Measurements from ENCODE around the gene CDC14A. TPM values are rescaled to one million over a fixed set of nuclear protein-coding genes. Genes with fewer than 3 reads are reported as not detected.
A peak's percentile ranks its signal among the peaks of the same experiment; 100 is the strongest.

Gene CDC14A
- total RNA-seq, 2 experiments from 2014 or later = 24.9 to 26.7 TPM

DNA sequence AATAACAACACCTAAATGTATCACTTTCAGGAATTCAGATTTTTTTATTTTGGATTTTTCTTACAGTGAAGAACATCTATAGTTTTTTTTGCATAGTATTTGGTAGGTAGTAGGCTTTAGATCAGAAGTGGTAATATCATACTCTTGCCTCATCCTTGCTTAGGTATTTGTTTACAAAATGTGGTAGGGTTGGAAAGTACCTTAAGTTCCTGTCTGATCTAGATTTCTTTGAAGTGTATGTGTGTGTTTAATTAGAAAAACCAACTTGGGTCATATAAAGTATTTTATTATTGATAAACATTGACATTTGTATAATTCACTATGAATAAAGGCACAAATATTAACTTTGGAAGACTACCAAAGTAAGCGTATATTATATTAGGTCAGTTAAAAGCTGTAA, 100.3 kb downstream of the CDC14A start:
- ATAC-seq = peak; percentile 87
- peaks cover 59% of the 10 kb centered on the region for H3K36me3 Mint-ChIP-seq (ENCODE audit: low read depth)
- no peaks in the 10 kb centered on the region for H3K27me3 Mint-ChIP-seq (ENCODE audit: low read depth)
- peaks cover 72% of the 10 kb centered on the region for H3K4me1 Mint-ChIP-seq (ENCODE audit: low read depth)
- no peak overlapping the region for H3K4me3 Mint-ChIP-seq
- no peak for DNase-seq
- ChIA-PET CTCF (interaction anchor here (1.1 to 14.0 kb wide), 6 partner anchors 8 to 415 kb away, joined by 3 to 227 read pairs (median 4); no protein-coding TSS in a partner anchor), POLR2A (interaction anchor here (1.5 to 3.2 kb wide), 4 partner anchors 8 to 186 kb away, joined by 4 to 13 read pairs (median 8); partner anchors contain the start of genes CDC14A and RTCA)
- H3K9me3 Mint-ChIP-seq (ENCODE audit: insufficient read depth) = no peaks in the 10 kb centered on the region
- peak overlapping the region; percentile 60 for H3K27ac Mint-ChIP-seq

DNA sequence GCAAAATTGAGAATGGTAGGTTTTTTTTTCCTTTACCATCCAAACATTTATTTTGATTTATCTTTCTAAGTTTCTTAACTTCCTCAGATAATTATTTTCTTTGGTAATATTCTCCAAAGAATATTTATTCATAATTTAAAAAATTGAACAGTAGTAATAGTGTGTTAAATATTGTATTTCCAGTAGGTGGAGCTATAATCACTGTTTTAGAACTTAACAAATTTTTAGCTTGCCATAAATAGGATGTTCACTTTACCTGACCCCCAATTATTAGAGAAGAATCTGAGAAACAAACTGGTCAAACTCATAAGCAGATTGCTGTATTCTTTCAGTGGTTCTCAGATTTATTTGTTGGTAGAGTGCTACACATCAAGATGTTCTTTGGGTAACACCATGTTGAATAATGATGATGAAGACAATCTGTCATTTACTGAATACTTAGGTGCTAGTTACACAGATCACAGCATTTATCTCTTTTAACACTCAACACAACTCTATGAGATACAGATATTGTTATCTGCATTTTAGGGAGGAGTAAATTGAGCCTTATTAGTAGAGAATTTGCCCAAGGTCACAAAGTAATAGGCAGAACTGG, 103.3 kb downstream of the CDC14A start:
- ATAC-seq (no peak), DNase-seq (no peak)
- Mint-ChIP-seq H3K27me3 (ENCODE audit: low read depth) (no peaks in the 10 kb centered on the region), H3K36me3 (ENCODE audit: low read depth) (peaks cover 34% of the 10 kb centered on the region), H3K4me1 (ENCODE audit: low read depth) (peaks cover 59% of the 10 kb centered on the region), H3K9me3 (ENCODE audit: insufficient read depth) (no peaks in the 10 kb centered on the region), H3K4me3 (no peak overlapping the region), H3K27ac (peak overlapping the region; percentile 57)
- ChIA-PET CTCF (interaction anchor here (0.6 to 14.0 kb wide), 31 partner anchors 7 to 648 kb away, joined by 3 to 227 read pairs (median 6); partner anchors contain the start of genes CDC14A and RTCA), POLR2A (interaction anchor here (0.6 to 3.2 kb wide), 3 partner anchors 103 to 189 kb away, joined by 3 to 13 read pairs (median 4); partner anchors contain the start of genes CDC14A and RTCA)

DNA sequence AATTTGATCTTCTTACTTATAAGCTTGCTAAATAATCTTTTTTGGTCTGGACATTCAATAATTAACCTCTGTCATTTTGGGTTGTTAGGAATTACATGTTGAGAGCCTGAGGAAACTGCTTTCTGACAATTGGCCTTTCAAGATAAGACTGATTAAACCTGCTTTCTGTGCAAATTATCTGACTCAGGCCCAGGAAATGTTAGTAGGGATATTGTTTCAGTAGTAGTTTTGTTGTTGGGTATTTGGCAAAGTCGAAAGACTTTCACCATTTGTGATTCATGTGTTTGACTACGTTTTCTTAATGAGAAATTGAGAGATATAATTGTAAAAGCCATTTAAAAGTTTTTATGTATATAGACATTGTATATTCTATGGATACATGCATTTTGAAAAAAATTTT, 104.6 kb downstream of the CDC14A start:
- ATAC-seq (no peak), DNase-seq (no peak)
- Mint-ChIP-seq H3K9me3 (ENCODE audit: insufficient read depth) (no peaks in the 10 kb centered on the region), H3K36me3 (ENCODE audit: low read depth) (peaks cover 22% of the 10 kb centered on the region), H3K27ac (no peak overlapping the region), H3K27me3 (ENCODE audit: low read depth) (no peaks in the 10 kb centered on the region), H3K4me1 (ENCODE audit: low read depth) (peaks cover 47% of the 10 kb centered on the region), H3K4me3 (no peak overlapping the region)
- POLR2A ChIA-PET = interaction anchor here (0.6 kb wide), 3 partner anchors 81 to 187 kb away, joined by 3 to 6 read pairs (median 4); no protein-coding TSS in a partner anchor
- CTCF ChIA-PET = interaction anchor here (0.7 to 14.0 kb wide), 14 partner anchors 10 to 410 kb away, joined by 3 to 227 read pairs (median 12); partner anchors contain the start of gene CDC14A

DNA sequence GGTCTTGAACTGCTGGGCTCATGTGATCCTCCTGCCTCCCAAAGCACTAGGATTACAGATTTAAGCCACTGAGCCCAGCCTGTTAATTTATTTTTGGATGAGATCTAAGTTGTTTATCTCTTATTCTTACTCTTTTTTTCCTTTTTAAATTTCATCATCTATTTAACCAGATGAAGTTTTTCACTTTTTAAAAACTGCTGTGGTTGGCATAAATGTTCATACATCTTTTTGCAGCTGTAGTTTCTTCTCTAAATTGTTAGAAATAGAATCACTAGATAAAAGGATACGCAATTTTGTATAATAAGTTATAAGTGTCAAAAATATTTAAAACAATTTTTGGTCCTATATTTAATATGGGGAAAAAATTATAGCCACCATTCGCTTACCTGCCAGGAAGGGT, 105.4 kb downstream of the CDC14A start:
- ChIA-PET CTCF (interaction anchor here (0.8 to 14.0 kb wide), 9 partner anchors 18 to 410 kb away, joined by 3 to 227 read pairs (median 13); partner anchors contain the start of gene CDC14A), POLR2A (no interaction called here)
- peaks cover 27% of the 10 kb centered on the region for H3K36me3 Mint-ChIP-seq (ENCODE audit: low read depth)
- DNase-seq (no peak), ATAC-seq (no peak)
- no peak overlapping the region for H3K4me3 Mint-ChIP-seq
- H3K27me3 Mint-ChIP-seq (ENCODE audit: low read depth) = no peaks in the 10 kb centered on the region
- H3K4me1 Mint-ChIP-seq (ENCODE audit: low read depth) = peaks cover 39% of the 10 kb centered on the region
- H3K27ac Mint-ChIP-seq = no peak overlapping the region
- H3K9me3 Mint-ChIP-seq (ENCODE audit: insufficient read depth) = no peaks in the 10 kb centered on the region

DNA sequence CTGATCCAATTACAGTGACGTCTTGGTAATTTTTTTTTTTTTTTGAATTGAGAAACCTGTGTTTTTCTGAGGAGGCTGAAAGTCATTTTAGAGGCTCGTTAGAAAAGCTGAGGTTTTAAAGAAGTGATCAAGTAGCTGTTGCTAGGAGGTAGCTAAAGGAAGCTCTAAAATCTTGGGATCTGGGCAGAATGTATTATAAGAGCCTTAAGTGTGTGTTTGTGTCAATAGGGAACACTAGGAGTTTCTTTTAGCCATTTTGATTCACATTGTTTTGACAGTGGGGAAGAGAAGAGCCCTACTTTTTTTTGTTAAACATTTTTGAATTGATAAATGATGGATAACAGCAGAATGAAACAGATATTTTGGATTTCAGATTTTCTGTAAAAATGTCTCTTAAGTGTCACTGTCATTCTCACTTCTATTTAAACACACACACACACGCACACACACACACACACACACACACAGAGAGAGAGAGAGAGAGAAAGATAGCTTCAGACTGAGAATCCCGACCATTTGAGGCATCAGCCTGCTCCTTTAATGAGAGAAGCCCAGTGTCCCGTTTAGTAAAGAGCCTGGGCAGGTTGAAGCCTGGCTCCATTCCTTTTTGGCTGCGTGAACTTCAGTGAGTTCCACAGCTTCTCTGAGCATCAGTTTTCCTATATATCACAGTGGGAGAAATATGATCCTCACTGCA, 106.5 kb downstream of the CDC14A start:
- Mint-ChIP-seq H3K27ac (peak overlapping the region; percentile 19), H3K4me3 (no peak overlapping the region), H3K9me3 (ENCODE audit: insufficient read depth) (no peaks in the 10 kb centered on the region), H3K36me3 (ENCODE audit: low read depth) (peaks cover 28% of the 10 kb centered on the region), H3K4me1 (ENCODE audit: low read depth) (peaks cover 37% of the 10 kb centered on the region), H3K27me3 (ENCODE audit: low read depth) (no peaks in the 10 kb centered on the region)
- DNase-seq = no peak
- ChIA-PET CTCF (interaction anchor here (0.6 to 14.0 kb wide), 51 partner anchors 9 to 648 kb away, joined by 3 to 227 read pairs (median 4); partner anchors contain the start of genes CDC14A, DBT, EXTL2 and GPR88), POLR2A (interaction anchor here (0.6 to 1.7 kb wide), 3 partner anchors 9 to 106 kb away, joined by 3 to 6 read pairs (median 3); partner anchors contain the start of gene CDC14A)
- no peak for ATAC-seq

DNA sequence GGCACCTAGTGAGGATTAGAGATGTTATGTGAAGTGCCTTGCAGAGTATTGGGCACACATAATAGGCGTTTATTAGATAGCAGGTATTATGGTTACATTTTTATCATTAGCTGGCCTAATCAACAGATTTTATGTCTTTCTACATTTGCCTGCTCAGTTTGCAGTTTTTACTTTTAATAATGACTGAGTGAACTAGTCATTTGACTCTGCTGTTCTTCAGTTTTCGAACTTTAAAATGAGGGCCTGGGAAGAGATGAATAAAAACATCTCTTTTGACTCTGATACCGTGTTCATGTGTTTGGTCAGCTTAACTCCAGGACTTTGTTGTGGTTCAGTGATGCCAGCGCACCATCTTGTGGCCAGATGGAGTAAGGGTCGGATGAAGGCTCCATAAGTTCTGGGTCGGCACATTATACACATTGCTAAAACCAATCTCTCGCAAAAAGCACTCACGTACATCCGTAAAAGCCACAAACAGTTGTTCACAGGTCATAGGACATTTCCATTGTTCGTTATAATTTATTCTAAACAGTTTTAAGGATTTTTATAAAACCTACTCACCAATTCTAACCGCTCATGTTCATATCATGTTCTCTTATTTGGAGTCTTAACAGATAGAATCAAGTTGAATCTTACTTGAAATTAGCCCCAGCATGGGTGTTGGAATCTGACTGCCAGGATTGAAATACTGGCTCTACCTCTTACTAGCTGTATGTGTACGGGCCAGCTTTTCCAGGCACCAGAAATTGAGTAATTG, 107.2 kb downstream of the CDC14A start:
- no peaks in the 10 kb centered on the region for H3K27me3 Mint-ChIP-seq (ENCODE audit: low read depth)
- POLR2A ChIA-PET = interaction anchor here (0.6 to 1.7 kb wide), 4 partner anchors 9 to 217 kb away, joined by 3 to 6 read pairs (median 4); partner anchors contain the start of gene CDC14A
- DNase-seq = peak; percentile 79
- H3K4me3 Mint-ChIP-seq = no peak overlapping the region
- H3K9me3 Mint-ChIP-seq (ENCODE audit: insufficient read depth) = no peaks in the 10 kb centered on the region
- CTCF ChIA-PET = interaction anchor here (0.6 to 14.0 kb wide), 51 partner anchors 9 to 649 kb away, joined by 3 to 227 read pairs (median 4); partner anchors contain the start of genes CDC14A, DBT, EXTL2 and GPR88
- peak; percentile 80 for ATAC-seq
- peaks cover 37% of the 10 kb centered on the region for H3K4me1 Mint-ChIP-seq (ENCODE audit: low read depth)
- peaks cover 32% of the 10 kb centered on the region for H3K36me3 Mint-ChIP-seq (ENCODE audit: low read depth)
- H3K27ac Mint-ChIP-seq = no peak overlapping the region

DNA sequence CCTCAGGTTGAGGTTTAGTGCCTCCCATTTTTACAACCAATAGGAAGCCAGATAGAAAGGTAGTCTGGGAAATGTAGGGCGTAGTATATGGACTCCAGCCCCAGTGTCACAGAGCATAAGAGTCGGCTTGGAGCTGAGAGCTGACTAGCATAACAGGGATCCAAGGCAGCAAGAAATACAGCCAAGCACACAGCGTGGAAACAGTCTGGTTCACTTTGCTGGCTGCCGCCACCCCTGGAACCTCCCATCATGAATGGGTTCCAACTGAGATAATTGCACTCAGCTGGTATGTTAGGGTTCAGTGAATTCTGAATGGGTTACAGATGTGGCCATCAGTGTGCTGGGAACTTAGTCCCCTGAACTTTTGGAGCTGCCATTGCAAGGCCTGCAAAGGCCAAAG, 108.9 kb downstream of the CDC14A start:
- Mint-ChIP-seq H3K27me3 (ENCODE audit: low read depth) (no peaks in the 10 kb centered on the region), H3K9me3 (ENCODE audit: insufficient read depth) (no peaks in the 10 kb centered on the region), H3K4me1 (ENCODE audit: low read depth) (peaks cover 26% of the 10 kb centered on the region), H3K4me3 (no peak overlapping the region), H3K27ac (no peak overlapping the region), H3K36me3 (ENCODE audit: low read depth) (peaks cover 28% of the 10 kb centered on the region)
- DNase-seq (no peak), ATAC-seq (no peak)
- ChIA-PET POLR2A (interaction anchor here (0.8 kb wide), 1 partner anchor 109 kb away, joined by 3 read pairs; no protein-coding TSS in a partner anchor), CTCF (interaction anchor here (0.8 to 14.0 kb wide), 13 partner anchors 14 to 420 kb away, joined by 3 to 227 read pairs (median 4); partner anchors contain the start of genes CDC14A and RTCA)

DNA sequence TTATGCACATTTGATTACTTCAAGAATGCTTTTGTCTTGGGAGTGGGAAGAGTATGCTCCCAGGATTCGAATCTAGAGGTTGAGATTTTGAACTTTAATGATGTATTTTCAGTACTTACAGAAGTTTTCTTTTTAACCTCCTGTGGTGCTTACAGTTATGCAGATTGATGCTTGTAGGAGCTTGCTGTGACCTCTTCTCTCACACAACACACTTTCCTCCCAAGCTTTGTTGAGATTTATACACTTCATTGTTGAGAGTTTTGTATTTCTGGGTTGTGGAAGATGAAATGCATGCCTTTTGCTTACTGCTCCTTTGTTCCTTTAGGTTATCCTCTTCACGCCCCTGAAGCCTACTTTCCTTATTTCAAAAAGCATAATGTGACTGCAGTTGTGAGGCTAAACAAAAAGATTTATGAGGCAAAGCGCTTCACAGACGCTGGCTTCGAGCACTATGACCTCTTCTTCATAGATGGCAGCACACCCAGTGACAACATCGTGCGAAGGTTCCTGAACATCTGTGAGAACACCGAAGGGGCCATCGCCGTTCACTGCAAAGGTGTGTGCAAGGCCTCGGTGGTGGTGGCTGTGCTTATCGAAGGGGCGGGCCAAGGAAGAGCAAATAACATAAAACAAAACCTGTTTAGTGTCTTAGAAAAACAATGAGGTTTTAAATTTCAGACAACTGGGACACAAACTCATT, 110.2 kb downstream of the CDC14A start:
- no peak overlapping the region for H3K4me3 Mint-ChIP-seq
- no peak for DNase-seq
- CTCF ChIA-PET = interaction anchor here (0.6 to 14.0 kb wide), 16 partner anchors 7 to 776 kb away, joined by 3 to 227 read pairs (median 4); partner anchors contain the start of genes CDC14A and EXTL2
- H3K27me3 Mint-ChIP-seq (ENCODE audit: low read depth) = no peaks in the 10 kb centered on the region
- H3K9me3 Mint-ChIP-seq (ENCODE audit: insufficient read depth) = no peaks in the 10 kb centered on the region
- H3K4me1 Mint-ChIP-seq (ENCODE audit: low read depth) = peaks cover 27% of the 10 kb centered on the region
- H3K36me3 Mint-ChIP-seq (ENCODE audit: low read depth) = peaks cover 26% of the 10 kb centered on the region
- POLR2A ChIA-PET = interaction anchor here (0.6 kb wide), 1 partner anchor 18 kb away, joined by 4 read pairs; no protein-coding TSS in a partner anchor
- H3K27ac Mint-ChIP-seq = no peak overlapping the region
- ATAC-seq = no peak

DNA sequence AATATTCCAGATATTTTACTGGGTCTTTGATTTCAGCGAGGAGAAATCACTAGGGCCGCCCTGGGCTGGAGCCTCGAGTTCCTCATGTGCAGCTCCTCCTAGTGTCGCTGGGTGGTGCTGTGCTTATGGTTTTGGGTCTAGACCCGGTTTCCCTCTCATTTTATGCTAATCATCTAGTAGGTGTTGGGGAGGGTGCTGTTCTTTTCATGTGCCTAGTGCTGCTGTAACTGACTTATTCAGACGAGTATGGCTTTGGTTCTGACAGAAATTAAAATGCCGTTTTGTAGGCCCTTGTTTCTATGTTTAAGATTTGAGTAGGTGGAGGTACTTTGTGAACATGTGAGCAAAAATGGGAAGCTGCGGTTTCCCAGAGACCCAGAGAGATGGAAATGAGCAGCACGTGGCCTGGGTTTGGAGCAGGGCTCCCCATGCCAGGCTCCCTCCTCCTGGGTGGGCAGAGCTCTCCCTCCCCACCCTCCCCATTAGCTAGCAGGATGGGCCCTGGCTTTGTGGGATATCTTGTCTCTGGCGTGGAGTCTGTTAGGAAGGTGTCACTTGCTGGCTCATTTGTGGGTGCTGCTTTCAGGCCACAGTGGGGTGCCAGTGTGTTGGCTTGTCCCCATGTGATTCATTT, 111.6 kb downstream of the CDC14A start:
- Mint-ChIP-seq H3K4me1 (ENCODE audit: low read depth) (peaks cover 31% of the 10 kb centered on the region), H3K36me3 (ENCODE audit: low read depth) (peaks cover 37% of the 10 kb centered on the region), H3K27ac (peak overlapping the region; percentile 25), H3K27me3 (ENCODE audit: low read depth) (no peaks in the 10 kb centered on the region), H3K4me3 (no peak overlapping the region), H3K9me3 (ENCODE audit: insufficient read depth) (no peaks in the 10 kb centered on the region)
- POLR2A ChIA-PET = interaction anchor here (1.0 to 1.2 kb wide), 4 partner anchors 77 to 494 kb away, joined by 3 read pairs; partner anchors contain the start of genes CDC14A, SASS6 and TRMT13
- DNase-seq (peak; percentile 63), ATAC-seq (peak; percentile 84)
- CTCF ChIA-PET = interaction anchor here (0.6 to 14.0 kb wide), 33 partner anchors 8 to 774 kb away, joined by 3 to 227 read pairs (median 3); partner anchors contain the start of genes EXTL2 and GPR88

DNA sequence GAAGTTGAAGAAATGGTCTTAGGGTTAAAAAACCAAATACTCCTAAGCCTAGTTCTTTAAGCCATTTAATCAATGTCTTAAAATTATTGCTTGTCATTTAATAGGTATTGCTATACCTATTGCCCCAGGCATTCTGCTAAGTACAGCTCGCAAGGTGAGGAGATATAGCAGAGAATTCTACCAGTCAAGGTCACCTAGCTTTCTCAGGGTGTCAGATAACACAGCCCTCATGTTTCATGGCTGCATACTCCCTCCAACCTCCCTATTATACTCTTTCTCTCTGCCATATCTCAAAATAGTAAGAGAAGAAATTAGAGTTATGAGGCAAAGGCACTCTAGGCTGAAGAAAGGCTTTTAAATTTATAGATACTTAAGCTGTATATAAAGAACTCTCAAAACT, 117.3 kb downstream of the CDC14A start:
- ATAC-seq = no peak
- POLR2A ChIA-PET = no interaction called here
- no peak for DNase-seq
- Mint-ChIP-seq H3K9me3 (ENCODE audit: insufficient read depth) (no peaks in the 10 kb centered on the region), H3K36me3 (ENCODE audit: low read depth) (peaks cover 45% of the 10 kb centered on the region), H3K4me1 (ENCODE audit: low read depth) (peaks cover 10% of the 10 kb centered on the region), H3K4me3 (no peak overlapping the region), H3K27ac (no peak overlapping the region), H3K27me3 (ENCODE audit: low read depth) (no peaks in the 10 kb centered on the region)
- CTCF ChIA-PET = interaction anchor here (1.5 to 3.7 kb wide), 3 partner anchors 10 to 399 kb away, joined by 5 to 18 read pairs (median 7); no protein-coding TSS in a partner anchor
